ENCODE results near the gene TMEM150C. TPM values are rescaled to one million over a fixed set of nuclear protein-coding genes. Genes with fewer than 3 reads are reported as not detected.

The TMEM150C gene
- total and polyA plus RNA-seq, 2 of the 8 experiments (the other 6 are each of a cell fraction or from before 2014, with no cell fraction given), result 1.5 to 1.7 TPM

GRCh38 chr4:82500435-82501153, 61.2 kb downstream of the TMEM150C start:
- no peaks in the 10 kb centered on the region for H3K79me2 ChIP-seq (ENCODE audit: control insufficient read depth in 1 of 2, insufficient read depth in 2 of 2, low read length in 2 of 2)
- H3K79me1 ChIP-seq (ENCODE audit: low read depth, low read length), result no peaks in the 10 kb centered on the region
- no peaks in the 10 kb centered on the region for H3K23me2 ChIP-seq (ENCODE audit: low read depth, low read length)
- H3K9me3 ChIP-seq (ENCODE audit: insufficient read depth in 2 of 2, low read depth in 1 of 2, low read length in 1 of 2), result no peaks in the 10 kb centered on the region
- H3K4me3 ChIP-seq (ENCODE audit: extremely low read depth in 1 of 4, insufficient read depth in 2 of 4, low read depth in 3 of 4, low read length in 4 of 4), result no peak overlapping the region; a peak in 1 of 8 replicates
- H4K8ac ChIP-seq (ENCODE audit: extremely low read depth, insufficient read depth, low read length), result no peak overlapping the region
- H3K9ac ChIP-seq (replicated peaks in 1 of 4; ENCODE audit: extremely low read depth in 1 of 4, low read depth in 3 of 4, low read length in 3 of 4), result no peak overlapping the region
- H3K27me3 ChIP-seq (replicated peaks in 1 of 4; ENCODE audit: control insufficient read depth in 3 of 4, extremely low read depth in 1 of 4, insufficient read depth in 3 of 4, low read length in 3 of 4), result no peaks in the 10 kb centered on the region
- DNase-seq (ENCODE audit: low read depth in 1 of 2, low spot score in 2 of 2), result no peak
- no peak overlapping the region for H3K27ac ChIP-seq (ENCODE audit: low read depth, low read length)
- ChIA-PET POLR2A (ENCODE audit: partially characterized antibody) (interaction anchor here (0.7 to 1.1 kb wide), 3 partner anchors 10 to 69 kb away, joined by 3 to 5 read pairs (median 3); no protein-coding TSS in a partner anchor), CTCF (ENCODE audit: partially characterized antibody) (interaction anchor here (0.8 to 2.4 kb wide), 11 partner anchors 9 to 238 kb away, joined by 3 to 16 read pairs (median 4); no protein-coding TSS in a partner anchor)
- H3K56ac ChIP-seq (replicated peaks; ENCODE audit: insufficient read length, low read depth, low read length), result no peak overlapping the region
- peak overlapping the region; percentile 38 to 42; a peak in 2 of 4 replicates for H3K4me2 ChIP-seq (ENCODE audit: insufficient read depth in 1 of 2, low read depth in 2 of 2, low read length in 2 of 2)
- no peak overlapping the region for H3K18ac ChIP-seq (ENCODE audit: extremely low read depth, low read length)
- H4K91ac ChIP-seq (replicated peaks; ENCODE audit: insufficient read length, low read length), result no peak overlapping the region
- H2AK5ac ChIP-seq (ENCODE audit: low read depth, low read length), result no peak overlapping the region
- no peak overlapping the region for H3K23ac ChIP-seq (ENCODE audit: insufficient read length)
- no peak overlapping the region for H2BK20ac ChIP-seq (ENCODE audit: low read length)
- no peak overlapping the region for H2BK12ac ChIP-seq (ENCODE audit: low read depth, low read length)
- no peak overlapping the region for H2AFZ ChIP-seq (ENCODE audit: low read length)
- H2BK5ac ChIP-seq (ENCODE audit: low read depth, low read length), result no peak overlapping the region
- WGBS, 2 experiments (ENCODE audit: extremely low coverage in 1 of 2, insufficient coverage in 1 of 2, insufficient read length in 1 of 2, insufficient replicate concordance in 2 of 2, low coverage in 1 of 2, low lambda C conversion rate in 2 of 2, missing lambda C conversion rate in 1 of 2), result 42% methylated on average over 5 of the region's 5 CpGs; no CpG with 5 or more reads in 1 of the 2 experiments
- no peak overlapping the region for H2BK15ac ChIP-seq (ENCODE audit: low read length)
- no peaks in the 10 kb centered on the region for H4K20me1 ChIP-seq (replicated peaks in 1 of 2; ENCODE audit: control insufficient read depth in 1 of 2, insufficient read depth in 2 of 2, low read length in 2 of 2)
- FAIRE-seq, result peak; percentile 24
- TF ChIP-seq YY1 (IDR thresholded peaks at IDR 0.05; ENCODE audit: low read depth, low read length) (0 out of 2 replicates have a peak, but pooled peaks have one; percentile 29), ZNF274 (IDR thresholded peaks at IDR 0.05; ENCODE audit: borderline replicate concordance, extremely low read depth, low read length) (no peak), RAD21 (IDR thresholded peaks at IDR 0.05 in 1 of 2, conservative IDR thresholded peaks at IDR 0.05 in 1 of 2; ENCODE audit: low read depth in 2 of 2, low read length in 2 of 2) (0 out of 4 replicates have a peak, but pooled peaks of 1 of the 2 experiments have one; percentile 1)
- H3K36me3 ChIP-seq (ENCODE audit: control insufficient read depth in 2 of 4, insufficient read depth in 4 of 4, low read length in 3 of 4), result no peaks in the 10 kb centered on the region
- H3K4me1 ChIP-seq (replicated peaks in 1 of 4; ENCODE audit: control insufficient read depth in 3 of 4, insufficient read depth in 4 of 4, low read length in 3 of 4), result peaks cover 4 to 11% (median 10%) of the 10 kb centered on the region in 4 experiments; a peak in 5 of 7 replicates
- no peak overlapping the region for H4K5ac ChIP-seq (ENCODE audit: insufficient read length, low read depth, low read length)
- no peak overlapping the region for H3K14ac ChIP-seq (ENCODE audit: insufficient read length)
- H3K4ac ChIP-seq (replicated peaks; ENCODE audit: insufficient read length, low read depth, low read length), result no peak overlapping the region
- H2BK120ac ChIP-seq (replicated peaks; ENCODE audit: low read depth, low read length), result no peak overlapping the region

Measured in H1 (cell line).